HG03025 (cell line): ENCODE data around the gene RAB3GAP2.
"Not testable (repeated sequence)": the region's sequence is repeated elsewhere in the genome, so short reads cannot be mapped to it uniquely, and the experiment has no call there.

ENCODE experiments used
- ATAC-seq: cut with Tn5 transposase; IDR thresholded peaks from one replicate; pipeline ENCODE4 v1.9.1; 2021; ENCODE audit warnings: mild to moderate bottlenecking, moderate library complexity; ENCODE audit not compliant: unreplicated experiment, low FRiP score

RAB3GAP2 gene

DNA sequence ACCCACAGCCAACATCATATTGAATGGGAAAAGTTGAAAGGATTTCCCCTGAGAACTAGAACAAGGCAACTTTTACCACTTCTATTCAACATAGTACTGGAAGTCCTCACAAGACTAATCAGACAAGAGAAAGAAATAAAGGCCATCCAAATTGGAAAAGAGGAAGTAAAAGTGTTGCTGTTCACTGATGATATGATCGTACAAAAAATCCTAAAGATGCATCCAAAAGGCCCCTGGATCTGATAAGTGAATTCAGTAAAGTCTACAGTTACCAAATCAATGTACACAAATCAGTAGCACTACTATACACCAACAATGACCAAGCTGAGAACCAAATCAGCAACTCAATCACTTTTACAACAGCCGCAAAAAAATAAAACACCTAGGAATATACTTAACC is 28.3 kb downstream of the RAB3GAP2 start:
- ATAC-seq, result no peak

GRCh38 chr1:220241072-220241663 is 31.1 kb downstream of the RAB3GAP2 start:
- no peak for ATAC-seq

DNA sequence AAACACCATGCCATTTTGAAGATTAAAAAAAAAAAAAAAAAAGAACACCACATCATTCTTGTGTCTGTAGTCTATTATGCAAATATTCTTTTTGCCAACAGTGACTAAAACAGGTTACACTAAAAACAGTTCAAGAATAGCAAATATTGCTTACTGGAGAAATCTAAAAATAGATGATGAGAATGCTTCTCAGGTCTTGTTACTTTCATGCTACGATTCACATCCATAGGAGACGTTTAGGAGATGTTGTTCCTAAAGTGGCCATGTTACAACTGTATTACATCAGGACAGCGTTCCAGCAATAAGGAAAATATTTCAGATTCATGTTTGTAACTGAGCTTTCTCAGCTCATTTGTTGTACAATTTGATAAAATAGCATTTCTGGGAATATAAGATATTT is 32.3 kb downstream of the RAB3GAP2 start:
- ATAC-seq, result no peak

GRCh38 chr1:220239213-220239612 is 33.0 kb downstream of the RAB3GAP2 start:
- ATAC-seq, result no peak

DNA sequence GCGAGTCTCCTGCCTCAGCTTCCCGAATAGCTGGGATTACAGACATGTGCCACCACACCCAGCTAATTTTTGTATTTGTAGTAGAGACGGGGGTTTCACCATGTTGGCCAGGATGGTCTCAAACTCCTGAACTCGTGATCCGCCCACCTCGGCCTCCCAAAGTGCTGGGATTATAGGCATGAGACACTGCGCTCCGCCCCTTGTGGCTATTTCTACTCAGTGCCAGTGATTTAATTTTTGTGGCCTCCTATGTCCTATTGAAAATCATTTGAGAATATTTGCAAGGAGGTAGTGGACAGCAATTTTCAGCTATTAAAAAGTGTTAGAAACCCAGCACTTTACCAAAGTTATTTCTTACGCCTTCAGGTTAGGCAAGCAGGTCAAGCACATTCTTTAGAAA is 36.0 kb downstream of the RAB3GAP2 start:
- ATAC-seq, result not testable (repeated sequence)

- no peak for ATAC-seq
Measured at GRCh38 chr1:220235462-220235861, 36.8 kb downstream of the RAB3GAP2 start.

GRCh38 chr1:220233927-220234326 is 38.3 kb downstream of the RAB3GAP2 start:
- ATAC-seq, result no peak

- ATAC-seq, result no peak
Measured at GRCh38 chr1:220229771-220230170, 42.5 kb downstream of the RAB3GAP2 start.

- no peak for ATAC-seq
Measured at GRCh38 chr1:220227393-220227792, 44.9 kb downstream of the RAB3GAP2 start.

GRCh38 chr1:220226752-220227151 is 45.5 kb downstream of the RAB3GAP2 start:
- ATAC-seq, result no peak

DNA sequence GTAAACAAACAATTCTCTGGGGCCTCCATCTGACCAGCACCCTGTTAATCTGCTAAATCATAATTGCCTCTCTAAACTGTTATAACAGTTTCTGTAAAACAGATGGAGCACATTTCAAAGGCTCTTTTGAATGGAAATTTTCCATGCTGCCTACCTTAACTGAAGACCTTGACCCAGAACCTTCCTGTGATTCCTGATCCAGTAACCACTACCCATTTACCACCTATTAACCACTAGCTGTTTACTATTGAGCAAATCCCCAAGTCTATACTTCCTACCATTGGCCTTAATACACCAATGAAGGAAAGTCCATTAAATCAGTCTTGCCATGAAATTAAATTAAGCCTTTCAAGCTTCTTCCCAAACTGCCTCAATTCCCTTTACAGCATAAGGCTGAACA is 46.3 kb downstream of the RAB3GAP2 start:
- no peak for ATAC-seq

- ATAC-seq, result no peak
Measured at GRCh38 chr1:220224611-220225124, 47.6 kb downstream of the RAB3GAP2 start.

- no peak for ATAC-seq
Measured at GRCh38 chr1:220224033-220224432, 48.2 kb downstream of the RAB3GAP2 start.

- no peak for ATAC-seq
Measured at GRCh38 chr1:220222939-220223338, 49.3 kb downstream of the RAB3GAP2 start.

DNA sequence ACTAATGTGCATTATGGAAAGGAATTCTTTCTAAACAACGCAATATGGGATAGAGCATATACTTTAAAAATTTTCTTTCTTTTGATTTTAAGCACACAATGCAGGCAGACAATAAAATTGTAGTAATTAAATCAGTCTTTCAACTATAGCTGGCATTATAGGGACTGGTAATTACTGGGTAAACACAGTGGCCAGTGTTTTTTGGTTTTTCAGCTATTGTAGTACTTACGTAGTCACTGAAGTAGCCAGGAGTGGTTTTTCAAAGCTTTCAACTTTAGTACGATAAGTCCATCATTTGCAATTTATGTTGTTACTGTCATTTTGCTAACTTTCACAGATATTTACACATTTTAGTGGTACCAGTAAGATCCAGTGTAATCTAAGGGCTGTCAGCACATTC is 50.6 kb downstream of the RAB3GAP2 start:
- no peak for ATAC-seq

DNA sequence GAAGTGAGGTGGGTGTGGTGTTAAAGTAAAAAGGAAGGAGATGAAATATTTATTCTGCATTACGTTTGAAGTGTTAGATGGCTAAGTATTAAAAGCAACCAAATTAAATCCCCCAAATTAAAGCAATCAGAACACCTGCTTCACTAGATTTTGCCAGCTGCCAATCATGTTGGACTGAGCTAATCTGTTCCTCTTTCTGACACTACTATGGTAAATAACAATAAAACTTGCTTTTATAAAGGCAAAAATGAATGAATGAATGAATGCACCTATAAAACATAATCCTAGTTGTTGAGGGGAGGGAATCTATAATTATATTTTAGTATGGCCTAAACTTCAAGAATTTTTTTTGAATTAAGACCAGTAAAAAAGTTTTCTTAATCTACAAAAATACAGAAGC is 51.0 kb downstream of the RAB3GAP2 start:
- ATAC-seq, result no peak

DNA sequence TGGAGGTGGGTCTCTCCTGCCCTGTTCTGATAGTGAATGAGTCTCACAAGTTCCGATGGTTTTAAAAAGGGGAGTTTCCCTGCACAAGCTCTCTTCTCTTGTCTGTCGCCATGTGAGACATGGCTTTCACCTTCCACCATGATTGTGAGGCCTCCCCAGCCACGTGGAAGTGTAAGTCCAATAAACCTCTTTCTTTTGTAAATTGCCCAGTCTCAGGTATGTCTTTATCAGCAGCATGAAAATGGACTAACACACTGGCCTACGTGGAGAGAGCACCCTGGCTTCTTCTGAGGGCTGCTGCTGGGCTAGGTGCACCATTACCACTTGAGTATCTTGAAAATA is 51.6 kb downstream of the RAB3GAP2 start:
- ATAC-seq, result peak; percentile 15

DNA sequence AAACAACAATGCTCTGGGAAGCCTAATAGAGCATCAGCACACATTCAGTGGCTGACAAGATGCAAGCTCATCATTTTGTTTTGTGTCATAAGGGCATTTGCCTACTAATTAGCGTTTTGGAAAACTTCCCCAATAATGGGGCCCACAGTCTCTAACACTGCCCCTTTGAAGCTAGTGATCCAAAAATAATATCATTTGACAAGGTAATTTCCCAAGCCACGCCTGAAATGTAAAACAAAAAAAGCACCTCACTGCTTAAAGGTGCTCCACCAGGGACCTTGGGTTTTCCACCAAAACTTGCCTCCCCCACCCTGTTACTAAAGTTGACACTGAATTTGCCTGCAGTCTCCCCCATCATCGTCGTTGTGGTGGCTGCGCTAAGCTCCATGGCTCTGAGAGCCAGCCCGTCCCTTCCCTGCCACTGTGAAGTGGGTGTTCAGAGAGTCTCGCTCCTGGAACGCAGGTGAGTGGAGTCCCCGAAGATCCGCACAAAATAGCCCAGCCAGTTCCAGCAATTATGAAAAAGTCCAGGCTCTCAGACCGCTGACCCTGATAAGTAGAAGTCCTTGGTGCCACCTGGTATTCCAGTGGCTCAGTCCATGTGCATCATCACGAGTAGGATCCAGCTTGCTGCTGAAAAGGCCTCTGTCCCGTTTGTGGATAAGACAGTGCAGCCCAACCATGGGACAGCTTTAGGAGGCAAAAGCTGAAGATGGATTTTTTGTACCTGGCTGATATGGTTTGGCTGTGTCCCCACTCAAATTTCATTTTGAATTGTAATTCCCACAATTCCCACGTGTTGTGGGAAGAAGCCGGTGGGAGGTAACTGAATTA is 52.2 kb downstream of the RAB3GAP2 start:
- peak; percentile 43 for ATAC-seq

GRCh38 chr1:220219136-220219442 is 53.2 kb downstream of the RAB3GAP2 start:
- no peak for ATAC-seq

GRCh38 chr1:220218397-220219135 is 53.7 kb downstream of the RAB3GAP2 start:
- ATAC-seq, result peak; percentile 32

DNA sequence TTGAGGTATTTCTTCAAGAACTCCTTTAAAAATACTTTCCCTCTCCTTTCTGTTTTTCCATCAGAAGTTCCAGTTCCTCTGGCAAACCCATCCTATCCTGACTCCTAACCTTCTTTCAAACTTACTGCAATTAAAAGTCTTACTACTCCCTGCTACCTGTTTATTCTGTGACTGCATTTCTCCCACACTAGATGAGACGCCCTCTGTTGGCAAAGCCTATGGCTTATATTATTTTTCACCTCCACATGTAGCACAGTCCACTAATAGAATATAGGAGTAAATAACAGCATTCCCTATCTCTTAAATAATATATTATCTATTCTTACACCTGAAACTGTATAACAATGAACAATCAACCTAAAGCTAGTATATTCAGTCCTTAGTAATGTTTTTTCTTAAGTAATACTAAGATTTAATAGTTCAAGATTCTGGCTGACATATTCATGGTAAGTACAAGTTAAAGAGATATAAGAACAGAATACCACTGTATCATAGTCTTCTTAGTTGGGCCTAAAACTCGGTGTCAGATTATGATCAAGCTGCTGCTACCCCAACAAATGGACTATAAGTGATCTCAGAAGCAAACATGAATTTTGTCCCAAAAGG is 54.8 kb downstream of the RAB3GAP2 start:
- no peak for ATAC-seq
